ENCODE results near the gene TTLL13.

DNA sequence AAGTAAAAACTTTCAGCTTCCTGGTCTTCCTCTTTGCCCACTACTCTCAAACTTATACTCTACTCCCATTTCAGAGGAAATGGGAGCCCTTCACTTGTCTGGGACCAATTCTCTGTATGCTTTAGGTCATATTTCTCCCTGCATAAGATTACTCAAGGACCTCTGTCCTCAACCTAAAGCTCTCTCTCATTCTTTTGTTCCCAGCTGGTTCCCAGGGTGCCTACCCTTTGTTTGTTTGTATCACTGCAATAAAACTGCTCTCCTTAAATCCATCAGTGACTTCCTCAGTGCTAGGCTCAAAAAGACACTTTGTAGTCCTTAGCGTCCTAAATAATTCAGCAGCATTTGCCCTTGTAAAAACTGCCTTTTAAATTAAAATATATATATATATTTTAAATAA is 19.1 kb downstream of the TTLL13 start:
- TF ChIP-seq, protein P1, sequence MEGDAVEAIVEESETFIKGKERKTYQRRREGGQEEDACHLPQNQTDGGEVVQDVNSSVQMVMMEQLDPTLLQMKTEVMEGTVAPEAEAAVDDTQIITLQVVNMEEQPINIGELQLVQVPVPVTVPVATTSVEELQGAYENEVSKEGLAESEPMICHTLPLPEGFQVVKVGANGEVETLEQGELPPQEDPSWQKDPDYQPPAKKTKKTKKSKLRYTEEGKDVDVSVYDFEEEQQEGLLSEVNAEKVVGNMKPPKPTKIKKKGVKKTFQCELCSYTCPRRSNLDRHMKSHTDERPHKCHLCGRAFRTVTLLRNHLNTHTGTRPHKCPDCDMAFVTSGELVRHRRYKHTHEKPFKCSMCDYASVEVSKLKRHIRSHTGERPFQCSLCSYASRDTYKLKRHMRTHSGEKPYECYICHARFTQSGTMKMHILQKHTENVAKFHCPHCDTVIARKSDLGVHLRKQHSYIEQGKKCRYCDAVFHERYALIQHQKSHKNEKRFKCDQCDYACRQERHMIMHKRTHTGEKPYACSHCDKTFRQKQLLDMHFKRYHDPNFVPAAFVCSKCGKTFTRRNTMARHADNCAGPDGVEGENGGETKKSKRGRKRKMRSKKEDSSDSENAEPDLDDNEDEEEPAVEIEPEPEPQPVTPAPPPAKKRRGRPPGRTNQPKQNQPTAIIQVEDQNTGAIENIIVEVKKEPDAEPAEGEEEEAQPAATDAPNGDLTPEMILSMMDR (IDR thresholded peaks at IDR 0.05), result no peak
- TF ChIP-seq POLR2A (IDR thresholded peaks at IDR 0.05), result no peak
